ENCODE data around the gene BOK. TPM values are rescaled to one million over a fixed set of nuclear protein-coding genes. Genes with fewer than 3 reads are reported as not detected.
A peak's percentile ranks its signal among the peaks of the same experiment; 100 is the strongest.

Gene BOK
- total and polyA plus RNA-seq, 9 of the 15 experiments (the other 6 are each of a cell fraction or from before 2014, with no cell fraction given) = 0.03 to 3.3 (median 2.0) TPM; not detected in 1

DNA sequence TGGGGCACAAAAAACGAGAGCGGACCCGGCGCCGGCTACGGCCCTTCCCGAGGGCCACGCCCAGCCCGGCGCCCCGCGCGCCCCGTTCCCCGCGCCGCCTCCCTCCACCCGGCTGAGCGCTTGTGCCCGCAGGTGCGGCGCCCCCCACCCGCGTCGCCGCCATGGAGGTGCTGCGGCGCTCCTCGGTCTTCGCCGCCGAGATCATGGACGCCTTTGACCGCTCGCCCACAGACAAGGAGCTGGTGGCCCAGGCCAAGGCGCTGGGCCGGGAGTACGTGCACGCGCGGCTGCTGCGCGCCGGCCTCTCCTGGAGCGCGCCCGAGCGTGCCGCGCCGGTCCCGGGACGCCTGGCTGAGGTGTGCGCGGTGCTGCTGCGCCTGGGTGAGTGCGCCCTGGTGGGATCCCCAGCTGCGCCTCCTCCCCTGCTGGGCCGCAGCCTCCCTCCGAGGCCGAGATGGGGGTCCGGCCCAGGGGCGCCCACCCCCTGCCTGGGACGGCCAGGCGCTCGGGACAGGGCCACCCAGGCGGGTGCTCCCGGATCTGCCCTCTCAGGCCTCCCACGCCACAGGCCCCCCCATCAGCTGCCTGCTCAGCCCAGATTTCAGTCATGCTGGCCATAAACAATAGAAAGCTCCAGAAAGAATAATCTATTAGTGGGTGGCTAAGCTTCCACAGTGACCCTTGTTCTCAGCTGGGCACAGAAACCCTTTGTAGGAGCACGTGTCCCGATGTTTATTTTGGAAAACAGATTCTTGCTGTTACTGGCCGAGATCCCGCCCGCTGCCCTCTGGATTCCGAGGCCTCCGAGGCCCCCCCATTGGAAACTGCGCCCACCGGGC lies 997 bp downstream of the BOK start (continued):
- TF ChIP-seq ZNF197 (CRISPR knock-in tag; IDR thresholded peaks at IDR 0.05; ENCODE audit: low read depth) = no peak
- no peak for TF ChIP-seq RCOR1 (IDR thresholded peaks at IDR 0.05; ENCODE audit: borderline replicate concordance in 1 of 2, low read depth in 2 of 2, low read length in 2 of 2)
- TF ChIP-seq NBN (IDR thresholded peaks at IDR 0.05; ENCODE audit: low read depth) = no peak
- TF ChIP-seq ZFX (CRISPR knock-in tag; IDR thresholded peaks at IDR 0.05) = peak; percentile 41
- TF ChIP-seq ZNF507 (tag; conservative IDR thresholded peaks at IDR 0.05) = no peak
- no peak for TF ChIP-seq PTBP1 (IDR thresholded peaks at IDR 0.05; ENCODE audit: low read depth, low read length)
- no peak for TF ChIP-seq MYBL2 (IDR thresholded peaks at IDR 0.05; ENCODE audit: low read depth)
- TF ChIP-seq MYBL2 (CRISPR knock-in tag; IDR thresholded peaks at IDR 0.05; ENCODE audit: borderline replicate concordance) = no peak
- TF ChIP-seq ZSCAN32 (CRISPR knock-in tag; IDR thresholded peaks at IDR 0.05) = no peak
- TF ChIP-seq CXXC5 (CRISPR knock-in tag; IDR thresholded peaks at IDR 0.05) = peak; percentile 22; the same call in 1 of the 2 replicates
- TF ChIP-seq ZNF280A (IDR thresholded peaks at IDR 0.05; ENCODE audit: low read depth, partially characterized antibody) = no peak
- TF ChIP-seq BHLHE40 (IDR thresholded peaks at IDR 0.05; ENCODE audit: low read length) = no peak
- no peak for TF ChIP-seq HNRNPUL1 (IDR thresholded peaks at IDR 0.05; ENCODE audit: low read length)
- TF ChIP-seq HDAC8 (tag; IDR thresholded peaks at IDR 0.05) = no peak
- TF ChIP-seq FOXK2 (conservative IDR thresholded peaks at IDR 0.05 in 1 of 2, IDR thresholded peaks at IDR 0.05 in 1 of 2; ENCODE audit: low read depth in 2 of 2) = no peak
- no peak for TF ChIP-seq ZFPM2 (CRISPR knock-in tag; IDR thresholded peaks at IDR 0.05)
- TF ChIP-seq, protein P1, sequence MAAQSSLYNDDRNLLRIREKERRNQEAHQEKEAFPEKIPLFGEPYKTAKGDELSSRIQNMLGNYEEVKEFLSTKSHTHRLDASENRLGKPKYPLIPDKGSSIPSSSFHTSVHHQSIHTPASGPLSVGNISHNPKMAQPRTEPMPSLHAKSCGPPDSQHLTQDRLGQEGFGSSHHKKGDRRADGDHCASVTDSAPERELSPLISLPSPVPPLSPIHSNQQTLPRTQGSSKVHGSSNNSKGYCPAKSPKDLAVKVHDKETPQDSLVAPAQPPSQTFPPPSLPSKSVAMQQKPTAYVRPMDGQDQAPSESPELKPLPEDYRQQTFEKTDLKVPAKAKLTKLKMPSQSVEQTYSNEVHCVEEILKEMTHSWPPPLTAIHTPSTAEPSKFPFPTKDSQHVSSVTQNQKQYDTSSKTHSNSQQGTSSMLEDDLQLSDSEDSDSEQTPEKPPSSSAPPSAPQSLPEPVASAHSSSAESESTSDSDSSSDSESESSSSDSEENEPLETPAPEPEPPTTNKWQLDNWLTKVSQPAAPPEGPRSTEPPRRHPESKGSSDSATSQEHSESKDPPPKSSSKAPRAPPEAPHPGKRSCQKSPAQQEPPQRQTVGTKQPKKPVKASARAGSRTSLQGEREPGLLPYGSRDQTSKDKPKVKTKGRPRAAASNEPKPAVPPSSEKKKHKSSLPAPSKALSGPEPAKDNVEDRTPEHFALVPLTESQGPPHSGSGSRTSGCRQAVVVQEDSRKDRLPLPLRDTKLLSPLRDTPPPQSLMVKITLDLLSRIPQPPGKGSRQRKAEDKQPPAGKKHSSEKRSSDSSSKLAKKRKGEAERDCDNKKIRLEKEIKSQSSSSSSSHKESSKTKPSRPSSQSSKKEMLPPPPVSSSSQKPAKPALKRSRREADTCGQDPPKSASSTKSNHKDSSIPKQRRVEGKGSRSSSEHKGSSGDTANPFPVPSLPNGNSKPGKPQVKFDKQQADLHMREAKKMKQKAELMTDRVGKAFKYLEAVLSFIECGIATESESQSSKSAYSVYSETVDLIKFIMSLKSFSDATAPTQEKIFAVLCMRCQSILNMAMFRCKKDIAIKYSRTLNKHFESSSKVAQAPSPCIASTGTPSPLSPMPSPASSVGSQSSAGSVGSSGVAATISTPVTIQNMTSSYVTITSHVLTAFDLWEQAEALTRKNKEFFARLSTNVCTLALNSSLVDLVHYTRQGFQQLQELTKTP (IDR thresholded peaks at IDR 0.05; ENCODE audit: low read depth in 1 of 2, partially characterized antibody in 2 of 2) = no peak
- TF ChIP-seq, protein P2, sequence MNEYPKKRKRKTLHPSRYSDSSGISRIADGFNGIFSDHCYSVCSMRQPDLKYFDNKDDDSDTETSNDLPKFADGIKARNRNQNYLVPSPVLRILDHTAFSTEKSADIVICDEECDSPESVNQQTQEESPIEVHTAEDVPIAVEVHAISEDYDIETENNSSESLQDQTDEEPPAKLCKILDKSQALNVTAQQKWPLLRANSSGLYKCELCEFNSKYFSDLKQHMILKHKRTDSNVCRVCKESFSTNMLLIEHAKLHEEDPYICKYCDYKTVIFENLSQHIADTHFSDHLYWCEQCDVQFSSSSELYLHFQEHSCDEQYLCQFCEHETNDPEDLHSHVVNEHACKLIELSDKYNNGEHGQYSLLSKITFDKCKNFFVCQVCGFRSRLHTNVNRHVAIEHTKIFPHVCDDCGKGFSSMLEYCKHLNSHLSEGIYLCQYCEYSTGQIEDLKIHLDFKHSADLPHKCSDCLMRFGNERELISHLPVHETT (CRISPR knock-in tag; conservative IDR thresholded peaks at IDR 0.05 in 1 of 2, IDR thresholded peaks at IDR 0.05 in 1 of 2) = no peak
- no peak for TF ChIP-seq TAL1 (IDR thresholded peaks at IDR 0.05)

Data from K562 (cell line).